Suppressor macrophage treated with lipopolysaccharide for 1 hour (primary cell): ENCODE data around the gene NOC2L.
"Not testable (repeated sequence)": the region's sequence is repeated elsewhere in the genome, so short reads cannot be mapped to it uniquely, and the experiment has no call there.

Experiments
- DNase-seq, 3 donors: peaks; one replicate each; pipeline ENCODE4 v3.0.0-alpha.2; 2020 to 2022

Gene NOC2L

GRCh38 chr1:993379-993995 lies 34.4 kb upstream of the NOC2L start:
- peak in 1 of 3 donors; percentile 45 for DNase-seq

DNA sequence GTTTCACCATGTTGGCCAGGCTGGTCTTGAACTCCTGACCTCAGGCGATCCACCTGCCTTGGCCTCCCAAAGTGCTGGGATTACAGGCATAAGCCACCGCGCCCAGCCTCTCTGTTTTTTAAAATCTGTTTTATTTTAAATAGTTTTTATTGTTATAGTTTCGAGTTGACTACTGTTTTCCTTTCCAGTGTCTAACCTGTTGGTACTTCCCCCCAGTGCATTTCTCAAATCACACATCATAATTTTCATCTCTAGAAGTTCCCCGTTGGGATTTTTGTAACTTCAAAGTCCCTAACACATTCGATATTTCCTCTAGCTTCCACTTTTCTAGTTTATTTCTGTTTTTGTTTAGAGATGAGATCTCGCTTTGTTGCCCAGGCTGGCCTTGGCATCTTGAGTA lies 33.3 kb upstream of the NOC2L start:
- peak in 1 of 3 donors; percentile 52 for DNase-seq

- DNase-seq, result no peak
Observed at GRCh38 chr1:991895-992294, 32.8 kb upstream of the NOC2L start.

DNA sequence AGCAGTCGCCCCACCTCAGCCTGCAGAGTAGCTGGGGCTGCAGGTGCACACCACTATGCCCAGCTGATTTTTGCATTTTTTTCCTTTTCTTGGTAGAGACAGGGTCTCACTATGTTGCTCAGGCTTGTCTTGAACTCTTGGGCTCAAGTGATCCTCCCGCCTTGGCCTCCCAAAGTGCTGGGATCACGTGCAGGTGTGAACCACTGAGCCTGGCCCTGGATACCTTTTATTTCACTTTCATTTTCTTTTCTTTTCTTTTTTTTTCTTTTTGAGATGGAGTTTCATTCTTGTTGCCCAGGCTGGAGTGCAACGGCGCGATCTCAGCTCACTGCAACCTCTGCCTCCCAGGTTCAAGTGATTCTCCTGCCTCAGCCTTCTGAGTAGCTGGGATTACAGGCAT lies 32.2 kb upstream of the NOC2L start:
- DNase-seq, result not testable (repeated sequence)

- DNase-seq, result not testable (repeated sequence)
Observed at GRCh38 chr1:988061-988460, 29.0 kb upstream of the NOC2L start.

DNA sequence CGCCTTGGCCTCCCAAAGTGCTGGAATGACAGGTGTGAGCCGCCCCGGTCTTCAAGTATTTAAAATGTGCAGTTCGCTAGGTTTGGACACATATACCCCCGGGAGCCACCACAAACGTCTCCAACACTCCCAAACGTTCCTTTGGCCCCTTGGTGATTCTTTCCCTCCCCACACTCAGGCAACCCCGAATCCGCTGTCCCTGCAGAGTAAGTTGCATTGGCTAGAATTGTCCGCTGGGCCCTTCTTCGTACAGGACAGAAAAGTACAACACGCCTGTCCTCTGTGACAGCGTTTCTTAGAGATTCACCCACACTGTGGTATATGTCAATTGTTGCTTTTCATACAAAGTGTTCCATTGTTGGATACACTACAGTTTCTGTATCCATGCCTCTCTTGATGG lies 26.1 kb upstream of the NOC2L start:
- DNase-seq, result no peak

DNA sequence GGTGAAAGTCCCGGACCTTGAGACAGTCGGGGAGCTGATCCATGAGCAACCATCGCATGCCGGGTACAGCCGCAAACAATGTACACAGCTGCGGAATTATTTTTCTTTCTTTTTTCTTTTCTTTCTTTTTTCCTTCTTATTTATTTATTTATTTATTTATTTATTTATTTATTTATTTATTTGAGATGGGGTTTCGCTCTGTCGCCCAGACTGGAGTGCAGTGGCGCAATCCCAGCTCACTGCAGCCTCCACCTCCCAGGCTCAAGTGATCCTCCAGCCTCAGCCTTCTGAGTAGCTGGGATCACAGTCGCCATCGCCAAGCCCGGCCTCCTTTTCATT lies 25.4 kb upstream of the NOC2L start:
- DNase-seq, result no peak

DNA sequence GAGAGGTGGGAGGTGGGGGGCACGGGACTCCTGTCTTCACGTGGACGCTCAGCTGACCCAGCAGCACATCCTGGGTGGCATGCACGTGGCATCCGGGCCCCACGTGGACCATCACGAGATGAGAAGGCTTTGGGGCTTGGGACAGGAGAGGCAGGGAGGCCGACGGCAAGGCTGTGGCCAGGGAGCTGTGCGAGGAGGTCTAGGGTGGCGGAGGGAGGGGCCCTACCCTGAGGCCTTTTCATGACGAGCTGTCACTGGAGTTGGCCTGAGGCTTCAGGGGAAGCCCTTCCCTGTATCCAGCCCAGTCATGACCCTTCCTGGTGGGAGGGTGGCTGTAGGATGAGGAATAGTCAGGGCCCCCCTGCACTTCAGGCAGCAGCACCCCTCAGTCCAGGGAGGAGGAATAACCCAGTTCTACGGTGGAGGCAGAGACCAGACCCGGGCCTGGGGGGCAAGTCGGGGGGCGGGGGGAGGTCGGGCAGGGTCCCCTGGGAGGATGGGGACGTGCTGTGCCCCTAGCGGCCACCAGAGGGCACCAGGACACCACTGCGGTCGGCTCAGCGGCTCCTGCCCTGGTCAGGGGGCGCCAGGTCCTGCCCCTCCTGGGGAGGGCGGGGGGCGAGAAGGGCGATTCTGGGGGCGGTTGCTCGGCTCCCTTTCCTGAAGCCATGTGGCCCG lies 24.9 kb upstream of the NOC2L start:
- DNase-seq, result peak; percentile 50 to 67 (median 53)

DNA sequence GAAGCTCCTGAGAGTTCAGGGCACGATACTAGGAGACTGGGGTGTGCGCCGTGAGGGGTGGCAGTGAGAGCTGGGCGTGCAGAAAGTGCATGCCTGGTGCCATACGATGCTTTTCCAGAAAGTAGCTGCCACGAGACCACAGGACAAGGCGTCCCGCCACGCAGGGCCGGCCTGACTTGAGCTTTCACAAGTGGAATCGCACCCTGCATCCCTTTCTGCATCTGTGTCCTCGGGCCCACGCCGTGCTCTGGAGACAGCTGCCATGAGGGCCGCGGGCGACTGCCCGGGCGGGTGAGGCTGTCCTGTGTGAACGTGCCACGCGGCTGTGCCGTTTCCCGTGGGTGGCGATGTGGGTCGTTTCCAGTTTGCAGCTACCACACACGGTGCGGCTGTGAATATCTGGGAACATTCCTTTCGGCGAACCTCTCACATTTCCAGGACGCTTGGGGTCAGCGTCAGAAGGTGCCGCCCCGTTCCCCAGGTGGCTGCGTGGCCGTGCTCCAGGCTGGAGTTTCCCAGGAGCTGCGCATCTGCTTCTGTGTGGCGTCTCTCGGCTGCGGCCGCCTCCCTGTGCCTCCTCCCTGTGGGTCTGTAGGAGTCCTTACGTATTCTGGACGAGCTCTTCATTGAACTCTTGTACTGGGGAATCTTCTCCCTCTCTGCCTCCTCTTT lies 23.8 kb upstream of the NOC2L start:
- no peak for DNase-seq

- DNase-seq, result no peak
Observed at GRCh38 chr1:981955-982558, 23.0 kb upstream of the NOC2L start, which contains the start of gene PERM1. PERM1 (minus strand) TSS chr1:982093; CDS start chr1:981029, 1,064 bp downstream.

DNA sequence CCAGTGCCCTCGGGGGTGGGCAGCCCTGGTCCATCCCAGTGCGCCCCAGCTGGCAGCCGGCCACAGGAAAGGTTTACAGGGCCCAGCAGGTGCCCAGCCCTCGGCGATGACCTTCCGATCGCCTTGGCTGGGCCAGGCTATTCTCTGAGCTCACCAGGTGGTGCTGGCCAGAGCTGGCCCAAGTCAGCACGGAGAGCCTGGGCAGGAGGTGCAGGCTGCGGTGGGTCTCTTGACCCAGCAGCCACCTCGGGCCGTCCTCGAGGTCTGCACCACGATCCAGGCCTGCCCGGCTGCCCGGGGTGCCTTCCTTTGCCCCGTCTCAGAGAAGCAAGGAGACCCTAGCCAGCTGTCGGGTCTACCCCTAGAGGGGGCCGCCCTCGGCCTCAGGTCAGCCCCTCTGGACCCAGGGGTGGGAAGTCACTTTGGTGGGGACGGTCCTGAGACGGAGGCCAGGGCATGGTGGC lies 22.5 kb upstream of the NOC2L start:
- DNase-seq, result no peak

- DNase-seq, result no peak
Observed at GRCh38 chr1:980602-981395, 21.7 kb upstream of the NOC2L start.

DNA sequence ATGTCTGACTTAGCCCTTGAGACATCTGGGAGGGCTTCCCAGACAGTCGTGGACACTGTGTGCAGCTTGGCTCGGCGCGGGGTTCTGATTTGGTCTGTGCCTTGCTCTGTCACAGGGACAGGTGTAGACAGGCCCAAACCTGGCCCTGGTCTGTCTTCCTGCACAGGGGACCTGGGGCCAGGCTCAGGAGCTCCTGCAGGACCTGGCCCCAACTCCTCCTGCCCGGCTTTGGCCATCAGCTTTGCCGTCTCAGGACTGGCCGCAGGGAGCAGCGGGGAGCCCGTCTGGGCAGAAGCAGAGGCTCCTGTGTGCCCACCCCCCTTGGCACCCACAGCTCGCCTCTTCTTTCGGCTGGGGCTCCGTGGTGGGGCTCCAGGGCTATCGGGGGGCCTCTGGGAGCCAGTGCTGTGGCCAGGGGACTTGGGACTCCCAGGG lies 21.1 kb upstream of the NOC2L start:
- DNase-seq, result no peak

GRCh38 chr1:979744-980072 lies 20.7 kb upstream of the NOC2L start:
- no peak for DNase-seq

DNA sequence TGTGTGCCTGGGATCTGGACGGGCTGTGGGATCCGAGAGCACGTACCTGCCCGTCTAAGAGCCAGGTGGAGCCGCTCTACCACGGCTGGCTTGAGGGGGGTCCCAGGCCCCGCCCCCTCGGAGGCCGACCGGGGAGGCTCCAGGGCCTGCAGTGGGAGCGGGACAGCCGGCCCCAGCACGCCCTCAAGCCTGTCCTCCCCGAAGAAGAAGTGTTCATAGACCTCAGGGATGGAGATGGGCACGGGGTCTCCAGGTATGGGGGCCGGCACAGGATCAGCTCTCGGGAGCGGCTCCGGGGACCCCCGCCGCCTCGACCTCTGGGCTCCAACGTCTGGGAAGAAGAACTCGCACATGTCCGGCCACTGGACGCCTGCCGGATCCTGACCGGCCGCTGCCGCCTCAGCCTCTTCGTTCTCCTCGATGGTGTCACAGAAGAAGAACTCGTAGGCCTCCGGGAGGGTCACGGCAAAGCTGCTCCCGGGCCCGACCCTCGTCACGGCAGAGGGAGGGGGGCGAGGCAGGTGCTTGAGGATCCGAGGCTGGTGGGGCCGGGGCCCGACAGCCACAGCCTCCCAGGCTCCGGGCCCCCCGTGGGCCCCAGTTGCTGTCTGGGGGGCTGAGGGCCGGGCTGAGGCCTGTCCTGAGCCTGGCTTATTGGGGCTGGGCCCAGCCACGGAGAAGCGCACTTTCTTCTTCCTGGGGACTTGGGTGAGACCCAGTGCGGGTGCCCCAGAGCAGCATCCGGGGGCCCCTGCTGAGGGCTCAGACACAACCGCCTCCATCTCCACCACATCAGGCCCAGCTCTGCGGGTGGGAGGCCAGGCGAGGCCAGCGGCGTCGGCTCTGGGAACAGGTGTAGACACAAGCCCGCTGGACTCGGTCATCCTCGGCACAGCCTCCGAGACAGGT lies 20.0 kb upstream of the NOC2L start:
- DNase-seq, result no peak

DNA sequence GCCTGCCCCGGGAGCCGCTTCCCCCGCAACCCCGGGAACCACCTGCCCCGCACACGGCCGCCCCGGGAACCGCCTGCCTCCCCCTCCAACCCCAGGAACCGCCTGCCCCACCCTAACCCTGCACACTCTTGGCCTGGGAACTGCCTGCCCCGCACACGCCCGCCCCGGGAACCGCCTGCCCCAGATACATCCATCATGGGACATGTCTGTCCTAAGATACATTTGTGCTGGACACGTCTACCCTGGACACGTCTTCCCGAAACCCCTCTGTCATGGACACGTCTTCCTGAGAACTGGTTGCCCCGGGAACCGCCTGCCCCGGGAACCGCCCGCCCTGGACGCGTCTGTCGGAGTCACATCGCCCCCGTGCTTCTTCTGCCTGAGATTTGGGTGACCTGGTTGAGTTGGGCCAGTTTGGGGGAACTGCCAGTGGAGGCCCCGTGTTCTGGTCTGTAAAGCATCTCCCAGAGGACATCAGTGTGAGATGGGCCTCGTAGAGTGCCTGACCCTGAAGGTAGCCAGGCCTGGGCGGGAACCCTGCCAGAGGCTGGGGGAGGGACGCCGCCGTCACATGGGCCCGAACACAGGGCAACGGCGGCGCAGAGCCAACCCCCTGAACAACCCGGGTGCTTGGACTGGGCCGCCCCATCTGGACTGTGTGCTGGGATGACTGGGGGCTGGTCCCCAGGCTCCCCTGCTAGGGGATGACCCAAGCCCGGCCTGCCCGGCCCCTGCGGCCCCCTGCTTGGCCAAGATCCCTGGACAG lies 19.2 kb upstream of the NOC2L start:
- no peak for DNase-seq

GRCh38 chr1:976791-977190 lies 17.7 kb upstream of the NOC2L start:
- not testable (repeated sequence) for DNase-seq

GRCh38 chr1:975896-976683 lies 17.0 kb upstream of the NOC2L start:
- peak; percentile 67 to 84 (median 74) for DNase-seq

DNA sequence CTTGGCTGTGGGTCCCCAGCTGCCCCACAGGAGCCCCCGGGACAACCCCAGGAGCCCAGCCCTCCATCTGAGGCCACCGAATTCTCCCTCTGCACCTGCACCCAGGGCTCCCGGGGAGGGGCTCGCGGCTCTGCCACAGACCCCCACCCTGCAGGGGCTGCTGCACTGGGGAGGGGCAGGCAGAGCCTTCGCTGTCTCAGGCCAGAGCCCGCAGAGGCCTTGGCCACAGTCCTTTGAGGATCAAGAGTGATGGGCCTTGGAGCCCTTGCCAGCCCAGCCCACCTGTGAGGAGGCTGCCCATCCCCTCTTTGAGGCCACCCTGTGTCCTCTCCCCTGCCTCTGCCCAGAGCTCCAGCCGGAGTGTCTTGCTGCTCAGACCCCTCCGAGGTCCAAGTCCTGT lies 16.3 kb upstream of the NOC2L start:
- DNase-seq, result no peak

- DNase-seq, result no peak
Observed at GRCh38 chr1:974687-975328, 15.8 kb upstream of the NOC2L start.
